Measurements from ENCODE around the gene PNMT. TPM values are rescaled to one million over a fixed set of nuclear protein-coding genes. Genes with fewer than 3 reads are reported as not detected.

The PNMT gene
- total and polyA plus RNA-seq, 2 of the 13 experiments (the other 11 are each of a cell fraction or from before 2014, with no cell fraction given), result 0.25 TPM; not detected in 1

- no peak for TF ChIP-seq PREB (CRISPR knock-in tag; IDR thresholded peaks at IDR 0.05)
- no peak for TF ChIP-seq HNRNPH1 (optimal IDR thresholded peaks at IDR 0.05; ENCODE audit: low read depth, low read length)
- TF ChIP-seq ZNF10 (CRISPR knock-in tag; IDR thresholded peaks at IDR 0.05; ENCODE audit: borderline replicate concordance, low read depth), result no peak
- TF ChIP-seq ZNF280B (CRISPR knock-in tag; IDR thresholded peaks at IDR 0.05; ENCODE audit: borderline replicate concordance), result peak; percentile 60
- TF ChIP-seq MIER3 (CRISPR knock-in tag; IDR thresholded peaks at IDR 0.05; ENCODE audit: borderline replicate concordance), result no peak
- TF ChIP-seq ZSCAN31 (CRISPR knock-in tag; IDR thresholded peaks at IDR 0.05; ENCODE audit: low read depth), result 0 out of 2 replicates have a peak, but pooled peaks have one; percentile 36
- no peak for TF ChIP-seq YEATS2 (CRISPR knock-in tag; IDR thresholded peaks at IDR 0.05; ENCODE audit: borderline replicate concordance)
- TF ChIP-seq ZNF589 (CRISPR knock-in tag; conservative IDR thresholded peaks at IDR 0.05), result no peak
- TF ChIP-seq E2F2 (CRISPR knock-in tag; IDR thresholded peaks at IDR 0.05; ENCODE audit: borderline replicate concordance), result 0 out of 2 replicates have a peak, but pooled peaks have one; percentile 29
- TF ChIP-seq ZNF382 (CRISPR knock-in tag; IDR thresholded peaks at IDR 0.05; ENCODE audit: borderline replicate concordance), result no peak
- TF ChIP-seq HMGA1 (CRISPR knock-in tag; conservative IDR thresholded peaks at IDR 0.05), result no peak
- TF ChIP-seq YEATS4 (CRISPR knock-in tag; IDR thresholded peaks at IDR 0.05; ENCODE audit: borderline replicate concordance), result 0 out of 2 replicates have a peak, but pooled peaks have one; percentile 38
- peak; percentile 48 for TF ChIP-seq AGO1 (IDR thresholded peaks at IDR 0.05; ENCODE audit: low read depth, low read length, poor library complexity, severe bottlenecking)
- no peak for TF ChIP-seq DNMT3B (CRISPR knock-in tag; conservative IDR thresholded peaks at IDR 0.05)
- 0 out of 2 replicates have a peak, but pooled peaks have one; percentile 25 for TF ChIP-seq ZNF256 (CRISPR knock-in tag; conservative IDR thresholded peaks at IDR 0.05)
- no peak for TF ChIP-seq MIXL1 (CRISPR knock-in tag; IDR thresholded peaks at IDR 0.05)
- TF ChIP-seq USF2 (IDR thresholded peaks at IDR 0.05; ENCODE audit: low read depth, low read length), result no peak
- TF ChIP-seq USF2 (CRISPR knock-in tag; IDR thresholded peaks at IDR 0.05; ENCODE audit: borderline replicate concordance), result no peak
- TF ChIP-seq ARHGAP35 (CRISPR knock-in tag; IDR thresholded peaks at IDR 0.05; ENCODE audit: borderline replicate concordance), result no peak
- TF ChIP-seq HDAC1 (CRISPR knock-in tag; IDR thresholded peaks at IDR 0.05), result peak; percentile 10
- no peak for TF ChIP-seq IRX3 (CRISPR knock-in tag; IDR thresholded peaks at IDR 0.05; ENCODE audit: borderline replicate concordance, low read depth)
- TF ChIP-seq YY1 (IDR thresholded peaks at IDR 0.05; ENCODE audit: insufficient read depth, insufficient replicate concordance, low read depth, low read length), result peak; percentile 5
- TF ChIP-seq ZNF121 (CRISPR knock-in tag; IDR thresholded peaks at IDR 0.05), result no peak
These were observed 3.4 kb upstream of the PNMT start, which contains the start of gene TCAP (continued) for GRCh38 chr17:39664581-39665561.
